K562 (cell line): ENCODE measurements around the gene KRT39. TPM values are rescaled to one million over a fixed set of nuclear protein-coding genes. Genes with fewer than 3 reads are reported as not detected.

Experiments used
- ATAC-seq: fragments of 200-7000 bp; cut with Tn5 transposase; 3 replicates; pipeline ENCODE4 v1.9.1; 2020; ENCODE audit warnings: moderate library complexity
- BruUV-seq: library from RNA; stranded (reverse); fragments of 400-500 nt; replicated peaks from 2 replicates; lab custom pipeline; 2021; lab: Mats Ljungman, UMichigan
- CTCF ChIA-PET: fragments of 300-600 bp; formaldehyde crosslinking; extraction: SDS; loops from one replicate; lab custom pipeline; 2021; ENCODE audit warnings: low intra/inter-chr PET ratio; lab: Yijun Ruan, JAX
- POLR2A ChIA-PET: fragments of 300-600, 350-650 bp; sonication (Branson Sonifier 250); formaldehyde crosslinking; extraction: SDS; loops from one replicate; lab custom pipeline; 2021; ENCODE audit warnings: antibody characterized with exemption, inconsistent platforms; lab: Yijun Ruan, JAX
- DNase-seq, 4 experiments: peaks; one replicate each; pipeline versions ENCODE4 v3.0.0 to v3.0.0-alpha.2; 2011 to 2018; ENCODE audit warnings: low spot score in 3 of 4, mixed read lengths in 3 of 4; ENCODE audit errors: extremely low read depth in 1 of 4
- FAIRE-seq: peaks from 2 replicates; lab custom pipeline; 2011; peaks lifted over from hg19 to GRCh38; lab: Jason Lieb, UNC
- H2AFZ ChIP-seq: 2 replicates; pipeline ENCODE4 v1.6.0; 2011; ENCODE audit warnings: low read depth, low read length, control low read depth, inconsistent platforms
- H3K27ac ChIP-seq: fragments of 200-600 bp; 3 replicates; pipeline ENCODE4 v1.8.0; 2011; ENCODE audit warnings: low read depth, mild to moderate bottlenecking, control low read depth, inconsistent platforms, low read length, moderate library complexity, mixed read lengths; ENCODE audit errors: extremely low read depth
- H3K27me3 ChIP-seq, 2 experiments: fragments of 300-600 bp in 1 of 2; 2 replicates in 1 of 2; 3 replicates in 1 of 2; pipeline versions ENCODE4 v1.6.0 to v1.8.0; 2011; ENCODE audit warnings: inconsistent platforms in 2 of 2, low read length in 2 of 2, mild to moderate bottlenecking in 1 of 2, mixed read lengths in 1 of 2, moderate library complexity in 1 of 2; ENCODE audit not compliant: control insufficient read depth in 2 of 2, insufficient read depth in 2 of 2
- H3K36me3 ChIP-seq: fragments of 300-600 bp; 3 replicates; pipeline ENCODE4 v1.8.0; 2011; ENCODE audit warnings: mild to moderate bottlenecking, low read length, inconsistent platforms; ENCODE audit not compliant: control insufficient read depth, insufficient read depth
- H3K4me1 ChIP-seq, 2 experiments: fragments of 200-600 bp in 1 of 2; replicated peaks in 1 of 2; 2 replicates in 1 of 2; 3 replicates in 1 of 2; pipeline versions ENCODE4 v1.5.1 to v1.8.0; 2011; ENCODE audit warnings: inconsistent platforms in 2 of 2, low read length in 2 of 2, mild to moderate bottlenecking in 1 of 2, mixed read lengths in 1 of 2, moderate library complexity in 1 of 2; ENCODE audit not compliant: control insufficient read depth in 2 of 2, insufficient read depth in 2 of 2
- H3K4me2 ChIP-seq: 2 replicates; pipeline ENCODE4 v1.6.1; 2011; ENCODE audit warnings: low read length, control low read depth, inconsistent platforms, mixed read lengths; ENCODE audit not compliant: insufficient read depth
- H3K4me3 ChIP-seq: fragments of 200-600 bp; sonication (generic), shearing (Covaris generic); 2 replicates; pipeline ENCODE4 v1.5.1; 2016; ENCODE audit warnings: control low read depth, inconsistent platforms
- H3K79me2 ChIP-seq: fragments of 200-600 bp; 3 replicates; pipeline ENCODE4 v1.8.0; 2011; ENCODE audit warnings: low read length, inconsistent platforms; ENCODE audit not compliant: control insufficient read depth, insufficient read depth
- H3K9ac ChIP-seq, 2 experiments: 2 replicates each; pipeline versions ENCODE4 v1.6.0 to v1.6.1; 2011; ENCODE audit warnings: low read depth in 2 of 2, low read length in 2 of 2, control low read depth in 1 of 2, inconsistent platforms in 1 of 2, mild to moderate bottlenecking in 1 of 2, mixed read lengths in 1 of 2; ENCODE audit not compliant: insufficient read depth in 1 of 2
- H3K9me1 ChIP-seq: one replicate; pipeline ENCODE4 v1.6.0; 2011; ENCODE audit warnings: inconsistent platforms, mild to moderate bottlenecking, low read length, moderate library complexity; ENCODE audit not compliant: control insufficient read depth, insufficient read depth
- H3K9me3 ChIP-seq: replicated peaks from 2 replicates; pipeline ENCODE4 v1.5.1; 2011; ENCODE audit warnings: low read depth, low read length, inconsistent platforms; ENCODE audit not compliant: control insufficient read depth, insufficient read depth
- H4K20me1 ChIP-seq: replicated peaks from 2 replicates; pipeline ENCODE4 v1.6.1; 2011; ENCODE audit warnings: low read length, inconsistent platforms, mixed read lengths; ENCODE audit not compliant: control insufficient read depth, insufficient read depth
- ATF3 ChIP-seq, 2 experiments: fragments of 450-650 bp in 1 of 2; sonication (generic) in 1 of 2; formaldehyde crosslinking in 1 of 2; IDR thresholded peaks in 1 of 2; conservative IDR thresholded peaks in 1 of 2; 2 replicates each; pipeline versions ENCODE4 v1.6.1 to v1.8.1; 2016 to 2023; ENCODE audit warnings: mild to moderate bottlenecking in 2 of 2, moderate library complexity in 2 of 2, inconsistent platforms in 1 of 2, missing genetic modification reagents in 1 of 2
- BACH1 ChIP-seq: fragments of 200-800 bp; sonication (Bioruptor generic); IDR thresholded peaks from 2 replicates; pipeline ENCODE4 v1.6.1; 2016; ENCODE audit warnings: missing genetic modification characterization, missing compliant biosample characterization
- BCL6 ChIP-seq: fragments of 250-450 bp; sonication (Bioruptor Pico); IDR thresholded peaks from 2 replicates; pipeline ENCODE4 v1.4.0; 2020
- FOSL1 ChIP-seq: fragments of 200-800 bp; sonication (Bioruptor generic); conservative IDR thresholded peaks from 2 replicates; pipeline ENCODE4 v1.6.1; 2016; ENCODE audit warnings: missing genetic modification characterization, missing compliant biosample characterization
- JUN ChIP-seq, 2 experiments: sonication (generic) in 1 of 2; formaldehyde crosslinking in 1 of 2; IDR thresholded peaks; 2 replicates each; pipeline versions ENCODE4 v1.6.1 to v1.8.0; 2012 to 2022; ENCODE audit warnings: borderline replicate concordance in 2 of 2, mild to moderate bottlenecking in 2 of 2, improper control_type of control experiment in 1 of 2, low read depth in 1 of 2, low read length in 1 of 2, missing genetic modification reagents in 1 of 2
- JUND ChIP-seq, 2 experiments: IDR thresholded peaks; 2 replicates in 1 of 2; 3 replicates in 1 of 2; pipeline ENCODE4 v1.6.1; 2011; ENCODE audit warnings: borderline replicate concordance in 2 of 2, low read depth in 2 of 2, low read length in 2 of 2, improper control_type of control experiment in 1 of 2, missing biosample characterization in 1 of 2, missing genetic modification characterization in 1 of 2, missing genetic modification reagents in 1 of 2
- MITF ChIP-seq: IDR thresholded peaks from 2 replicates; pipeline ENCODE4 v1.6.1; 2014; ENCODE audit warnings: antibody characterized with exemption
- NR2C2 ChIP-seq, 2 experiments: fragments of 200-800 bp in 1 of 2; sonication (Bioruptor generic) in 1 of 2; sonication (generic) in 1 of 2; formaldehyde crosslinking in 1 of 2; IDR thresholded peaks; 2 replicates each; pipeline versions ENCODE4 v1.6.1 to v1.8.0; 2016 to 2022; ENCODE audit warnings: mild to moderate bottlenecking in 1 of 2, missing compliant biosample characterization in 1 of 2, missing genetic modification characterization in 1 of 2, missing genetic modification reagents in 1 of 2
- PKNOX1 ChIP-seq: fragments of 450-650 bp; IDR thresholded peaks from 2 replicates; pipeline ENCODE4 v1.6.1; 2016
- PURB ChIP-seq: sonication (generic); formaldehyde crosslinking; IDR thresholded peaks from 2 replicates; pipeline ENCODE4 v1.9.0; 2021; ENCODE audit warnings: low read depth, mild to moderate bottlenecking, missing genetic modification reagents
- SETDB1 ChIP-seq: IDR thresholded peaks from one replicate; pipeline ENCODE4 v1.6.1; 2012; ENCODE audit warnings: low read length, control low read depth, inconsistent platforms
- SIRT6 ChIP-seq: IDR thresholded peaks from one replicate; pipeline ENCODE4 v1.6.1; 2012; ENCODE audit warnings: low read depth, mild to moderate bottlenecking, control low read depth, inconsistent platforms, low read length, moderate library complexity
- ZNF175 ChIP-seq: fragments of 200-800 bp; sonication (Bioruptor generic); IDR thresholded peaks from 2 replicates; pipeline ENCODE4 v1.6.1; 2016; ENCODE audit warnings: low read depth, mild to moderate bottlenecking, missing genetic modification characterization, missing compliant biosample characterization
- ZNF395 ChIP-seq: fragments of 200-800 bp; sonication (Bioruptor generic); IDR thresholded peaks from 2 replicates; pipeline ENCODE4 v1.6.1; 2017; ENCODE audit warnings: missing genetic modification characterization, missing compliant biosample characterization
- ZNF584 ChIP-seq: fragments of 200-800 bp; sonication (Bioruptor generic); IDR thresholded peaks from 2 replicates; pipeline ENCODE4 v1.6.1; 2016; ENCODE audit warnings: low read depth, mild to moderate bottlenecking, missing genetic modification characterization, missing compliant biosample characterization
- WGBS: fragments of 100-300 bp; shearing (Covaris generic); methylation state at CpG from one replicate; pipeline ENCODE4 v1.1.6; 2016; ENCODE audit warnings: low coverage, mixed read lengths; ENCODE audit not compliant: insufficient coverage; ENCODE audit errors: missing lambda C conversion rate; 5-methylcytosine and 5-hydroxymethylcytosine counted together
- in situ Hi-C: fragments of 300-500 bp; cut with MboI; formaldehyde crosslinking; loops from 4 replicates; pipeline ENCODE4 v1.15.0; 2018; ENCODE audit warnings: inconsistent platforms, mixed read lengths
- intact Hi-C: fragments of 100-400 bp; cut with micrococcal nuclease; formaldehyde crosslinking; loops from 2 replicates; pipeline ENCODE4 v1.14.2; 2022
- polyA plus RNA-seq, 8 experiments: library from polyadenylated mRNA; depleted of rRNA in 4 of 8; stranded (reverse) in 5 of 8; unstranded in 3 of 8; fragments of >200 nt; fragmentation: Nextera tagmentation in 2 of 8; fragmentation: Illumina TruSeq in 1 of 8; extraction: Ambion mirVana in 2 of 8; extraction: Trizol in 1 of 8; gene quantifications; 2 replicates each; pipeline versions ENCODE4 v1.2.1 to v1.2.3, GENCODE V29; 2011 to 2014; ENCODE audit warnings: inconsistent platforms in 1 of 8, missing spikeins in 1 of 8
- total RNA-seq, 7 experiments: library from RNA; depleted of rRNA in 6 of 7; stranded (reverse); fragments of >200 nt in 6 of 7; fragmentation: Illumina TruSeq in 2 of 7; extraction: Trizol in 2 of 7; gene quantifications; 2 replicates each; pipeline versions ENCODE4 v1.2.1 to v1.2.3, GENCODE V29; 2011 to 2021; ENCODE audit warnings: low replicate concordance in 1 of 7

The KRT39 gene
- total and polyA plus RNA-seq, 9 of the 15 experiments (the other 6 are each of a cell fraction or from before 2014, with no cell fraction given) = not detected

GRCh38 chr17:40922239-40922638, 44.5 kb downstream of the KRT39 start:
- no peak overlapping the region for H2AFZ ChIP-seq
- H3K36me3 ChIP-seq = no peaks in the 10 kb centered on the region
- H3K9me3 ChIP-seq = no peaks in the 10 kb centered on the region
- ATAC-seq (no peak), DNase-seq (peak in 1 of 4 experiments; percentile 21), FAIRE-seq (peak; percentile 35)
- H3K9ac ChIP-seq = no peak overlapping the region
- H3K4me1 ChIP-seq = no peaks in the 10 kb centered on the region
- in situ Hi-C loops (no loop called here), intact Hi-C loops (no loop called here)
- H3K4me3 ChIP-seq = no peak overlapping the region
- H3K79me2 ChIP-seq = no peaks in the 10 kb centered on the region
- 0% methylated on average over 2 of the region's 2 CpGs for WGBS
- no peak overlapping the region for H3K4me2 ChIP-seq
- no peak overlapping the region for H3K27ac ChIP-seq
- peaks cover 8 to 14% of the 10 kb centered on the region in 2 experiments; a peak in 4 of 5 replicates for H3K27me3 ChIP-seq
- POLR2A ChIA-PET = interaction anchor here (0.6 to 2.0 kb wide), 2 partner anchors 10 kb away, joined by 4 read pairs; no protein-coding TSS in a partner anchor
- H3K9me1 ChIP-seq = no peaks in the 10 kb centered on the region
- no peaks in the 10 kb centered on the region for H4K20me1 ChIP-seq
- CTCF ChIA-PET = no interaction called here
- BruUV-seq = no TSS peak
- TF ChIP-seq ZNF175 = peak; percentile 59; the same call in 1 of the 2 replicates
- TF ChIP-seq BACH1 = peak; percentile 22; the same call in 1 of the 2 replicates
- peak; percentile 83; the same call in 1 of the 2 replicates for TF ChIP-seq JUND (IDR thresholded peaks at IDR 0.05; ENCODE audit: borderline replicate concordance, low read depth, low read length)
- peak; percentile 78 for TF ChIP-seq JUND (tag; IDR thresholded peaks at IDR 0.05; ENCODE audit: borderline replicate concordance, low read depth, low read length)
- TF ChIP-seq PKNOX1 = 0 out of 2 replicates have a peak, but pooled peaks have one; percentile 14
- TF ChIP-seq BCL6 (CRISPR knock-in tag) = no peak
- TF ChIP-seq PURB = no peak
- TF ChIP-seq SETDB1 = no peak
- TF ChIP-seq ZNF584 = peak; percentile 74; the same call in 1 of the 2 replicates
- peak; percentile 64; the same call in 1 of the 2 replicates for TF ChIP-seq MITF
- TF ChIP-seq ATF3 (IDR thresholded peaks at IDR 0.05) = peak; percentile 81; the same call in 1 of the 2 replicates
- no peak for TF ChIP-seq ATF3 (CRISPR knock-in tag; conservative IDR thresholded peaks at IDR 0.05)
- TF ChIP-seq NR2C2 (CRISPR knock-in tag; IDR thresholded peaks at IDR 0.05) = no peak
- TF ChIP-seq NR2C2 (tag; IDR thresholded peaks at IDR 0.05) = peak; percentile 73; the same call in 1 of the 2 replicates
- no peak for TF ChIP-seq SIRT6
- 0 out of 2 replicates have a peak, but pooled peaks have one; percentile 84 for TF ChIP-seq ZNF395 (CRISPR knock-in tag)
- peak; percentile 69 for TF ChIP-seq JUN (IDR thresholded peaks at IDR 0.05; ENCODE audit: borderline replicate concordance, low read depth, low read length)
- TF ChIP-seq JUN (CRISPR knock-in tag; IDR thresholded peaks at IDR 0.05; ENCODE audit: borderline replicate concordance) = no peak
- TF ChIP-seq FOSL1 (tag) = peak; percentile 96
